HUES48 (cell line): Measurements from ENCODE around the gene TGFBR3.

Experiments used
- H3K27ac ChIP-seq: one replicate; pipeline ENCODE4 v1.7.0; 2013; ENCODE audit warnings: low read depth, low read length, inconsistent platforms
- H3K27me3 ChIP-seq: 2 replicates; pipeline ENCODE4 v1.6.1; 2013; ENCODE audit warnings: mild to moderate bottlenecking, low read length; ENCODE audit not compliant: control insufficient read depth, insufficient read depth
- H3K36me3 ChIP-seq: 2 replicates; pipeline ENCODE4 v1.6.1; 2013; ENCODE audit warnings: low read length; ENCODE audit not compliant: control insufficient read depth, insufficient read depth
- H3K4me1 ChIP-seq: 2 replicates; pipeline ENCODE4 v1.6.1; 2013; ENCODE audit warnings: mild to moderate bottlenecking, low read length; ENCODE audit not compliant: control insufficient read depth, insufficient read depth
- H3K4me3 ChIP-seq: 2 replicates; pipeline ENCODE4 v1.5.1; 2013; ENCODE audit warnings: mild to moderate bottlenecking, low read depth, low read length
- H3K9ac ChIP-seq: 2 replicates; pipeline ENCODE4 v1.6.1; 2013; ENCODE audit warnings: mild to moderate bottlenecking, low read depth, low read length, moderate library complexity
- H3K9me3 ChIP-seq: 2 replicates; pipeline ENCODE4 v1.6.1; 2013; ENCODE audit warnings: low read length; ENCODE audit not compliant: control insufficient read depth, insufficient read depth

Gene TGFBR3

DNA sequence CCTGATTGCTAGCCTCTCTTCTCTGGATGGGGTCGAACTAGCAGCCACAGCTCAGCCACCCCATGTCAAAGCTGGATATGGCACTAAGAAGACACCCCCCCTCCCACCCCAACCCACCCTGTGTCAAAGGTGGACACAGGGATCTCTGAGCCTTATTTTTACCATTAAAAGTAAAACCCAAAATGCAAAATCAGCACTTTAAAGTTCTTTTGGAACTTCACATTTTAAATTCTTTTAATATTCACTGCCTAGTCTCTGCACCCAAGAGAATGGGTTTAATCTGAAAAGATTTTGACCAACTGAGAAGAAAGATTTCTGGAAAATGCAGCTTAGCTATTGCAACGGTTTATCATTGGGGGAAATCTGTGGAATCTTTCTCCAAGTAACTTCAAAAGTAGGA lies 167.6 kb downstream of the TGFBR3 start:
- Histone ChIP-seq H3K4me1 (peaks cover 3% of the 10 kb centered on the region), H3K27ac (no peak overlapping the region), H3K9me3 (no peaks in the 10 kb centered on the region), H3K27me3 (no peaks in the 10 kb centered on the region), H3K36me3 (no peaks in the 10 kb centered on the region), H3K9ac (no peak overlapping the region), H3K4me3 (no peak overlapping the region)

DNA sequence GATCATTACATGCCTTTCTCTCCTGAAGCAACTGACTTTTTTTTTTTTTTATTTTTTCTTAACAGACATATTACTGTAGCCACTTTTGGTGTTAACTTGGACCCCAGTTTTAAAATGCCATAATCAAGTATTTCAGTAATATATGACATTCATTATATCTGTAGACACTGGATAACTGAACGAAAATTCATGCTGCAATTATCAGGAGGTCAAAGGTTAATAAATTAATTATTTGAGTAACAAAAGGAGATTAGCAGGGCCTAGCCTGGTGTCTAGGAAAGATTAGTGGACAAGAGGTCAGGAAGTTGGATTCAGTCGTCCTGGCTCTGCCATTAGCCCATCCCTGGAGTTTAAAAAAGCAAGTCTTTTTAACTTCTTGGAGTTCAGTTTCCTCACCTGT lies 168.1 kb downstream of the TGFBR3 start:
- Histone ChIP-seq H3K4me3 (no peak overlapping the region), H3K36me3 (no peaks in the 10 kb centered on the region), H3K27ac (no peak overlapping the region), H3K27me3 (no peaks in the 10 kb centered on the region), H3K4me1 (peaks cover 8% of the 10 kb centered on the region), H3K9me3 (no peaks in the 10 kb centered on the region), H3K9ac (no peak overlapping the region)

DNA sequence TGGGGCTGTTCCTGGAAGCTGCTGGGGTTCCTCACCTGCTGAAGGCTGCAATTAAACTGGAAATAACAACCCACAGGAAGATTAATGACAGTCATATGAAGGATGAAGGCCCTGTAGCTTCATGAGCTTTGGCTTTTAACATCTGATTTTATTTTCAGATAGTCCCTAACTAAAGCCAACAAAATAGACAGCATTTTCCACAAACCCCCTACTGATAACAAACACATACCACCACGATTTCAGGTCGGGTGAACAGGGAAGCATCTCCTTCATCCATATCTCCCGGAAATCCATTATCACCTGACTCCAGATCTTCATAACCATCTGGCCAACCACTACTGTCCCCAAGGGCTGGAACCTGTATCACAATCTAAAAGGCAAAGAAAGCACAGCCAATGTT lies 169.6 kb downstream of the TGFBR3 start:
- H3K4me1 ChIP-seq: peaks cover 10% of the 10 kb centered on the region
- no peaks in the 10 kb centered on the region for H3K36me3 ChIP-seq
- H3K4me3 ChIP-seq: no peak overlapping the region
- no peak overlapping the region for H3K27ac ChIP-seq
- no peak overlapping the region for H3K9ac ChIP-seq
- H3K27me3 ChIP-seq: no peaks in the 10 kb centered on the region
- no peaks in the 10 kb centered on the region for H3K9me3 ChIP-seq

DNA sequence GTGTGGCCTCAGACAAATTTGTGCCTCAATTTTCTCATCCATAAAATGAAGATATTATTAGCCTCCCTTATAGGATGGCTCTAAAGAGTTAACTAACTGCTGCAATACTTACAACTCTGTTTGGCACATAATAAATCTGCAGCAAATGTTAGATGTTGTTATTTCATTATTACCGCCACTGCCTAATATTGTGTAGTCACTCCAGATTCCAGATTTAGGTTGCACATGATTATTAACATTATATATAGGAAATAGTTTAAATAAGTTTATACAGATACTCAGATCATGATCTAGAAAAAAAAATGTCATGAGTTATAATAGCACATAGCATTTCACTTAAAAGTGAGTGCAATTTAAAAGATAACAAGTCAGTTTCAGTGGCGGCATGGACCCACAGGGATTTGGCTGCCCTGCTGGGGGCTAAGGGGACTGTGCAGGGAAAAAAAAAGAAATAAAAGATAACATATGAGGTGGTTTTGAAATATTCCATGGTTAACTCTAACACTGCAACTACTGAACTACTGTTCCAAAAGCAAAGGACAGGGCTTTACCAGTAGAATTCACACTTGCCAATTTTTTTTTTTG lies 170.4 kb downstream of the TGFBR3 start:
- no peak overlapping the region for H3K27ac ChIP-seq
- no peaks in the 10 kb centered on the region for H3K9me3 ChIP-seq
- H3K36me3 ChIP-seq: no peaks in the 10 kb centered on the region
- H3K27me3 ChIP-seq: no peaks in the 10 kb centered on the region
- H3K9ac ChIP-seq: no peak overlapping the region
- no peak overlapping the region for H3K4me3 ChIP-seq
- H3K4me1 ChIP-seq: peaks cover 10% of the 10 kb centered on the region

DNA sequence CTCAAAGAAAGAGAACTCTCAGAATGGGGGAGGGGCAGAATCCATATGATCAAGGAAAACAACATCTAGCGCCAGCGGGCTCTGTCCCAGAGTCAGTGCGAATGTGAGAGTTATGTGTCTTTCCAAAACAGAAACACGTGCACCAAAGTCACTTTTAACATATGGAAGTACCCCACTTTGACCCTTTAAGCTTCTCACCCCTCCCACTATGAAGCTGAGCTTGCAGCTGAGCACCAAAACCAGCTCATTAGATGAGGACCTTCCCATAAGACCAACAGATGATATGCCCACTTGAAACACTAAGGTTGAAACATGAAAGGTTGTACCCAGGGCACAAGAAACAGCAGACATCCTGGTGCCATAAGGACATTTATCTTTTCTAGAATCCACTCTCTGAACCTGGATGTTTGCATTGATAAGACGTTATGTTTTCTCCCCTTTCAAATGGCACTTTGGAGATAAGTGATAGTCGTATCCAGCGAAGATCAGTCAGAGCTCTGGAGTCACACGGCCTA lies 171.0 kb downstream of the TGFBR3 start:
- Histone ChIP-seq H3K4me3 (no peak overlapping the region), H3K9ac (no peak overlapping the region), H3K27me3 (no peaks in the 10 kb centered on the region), H3K9me3 (no peaks in the 10 kb centered on the region), H3K4me1 (peaks cover 10% of the 10 kb centered on the region), H3K27ac (no peak overlapping the region), H3K36me3 (no peaks in the 10 kb centered on the region)

DNA sequence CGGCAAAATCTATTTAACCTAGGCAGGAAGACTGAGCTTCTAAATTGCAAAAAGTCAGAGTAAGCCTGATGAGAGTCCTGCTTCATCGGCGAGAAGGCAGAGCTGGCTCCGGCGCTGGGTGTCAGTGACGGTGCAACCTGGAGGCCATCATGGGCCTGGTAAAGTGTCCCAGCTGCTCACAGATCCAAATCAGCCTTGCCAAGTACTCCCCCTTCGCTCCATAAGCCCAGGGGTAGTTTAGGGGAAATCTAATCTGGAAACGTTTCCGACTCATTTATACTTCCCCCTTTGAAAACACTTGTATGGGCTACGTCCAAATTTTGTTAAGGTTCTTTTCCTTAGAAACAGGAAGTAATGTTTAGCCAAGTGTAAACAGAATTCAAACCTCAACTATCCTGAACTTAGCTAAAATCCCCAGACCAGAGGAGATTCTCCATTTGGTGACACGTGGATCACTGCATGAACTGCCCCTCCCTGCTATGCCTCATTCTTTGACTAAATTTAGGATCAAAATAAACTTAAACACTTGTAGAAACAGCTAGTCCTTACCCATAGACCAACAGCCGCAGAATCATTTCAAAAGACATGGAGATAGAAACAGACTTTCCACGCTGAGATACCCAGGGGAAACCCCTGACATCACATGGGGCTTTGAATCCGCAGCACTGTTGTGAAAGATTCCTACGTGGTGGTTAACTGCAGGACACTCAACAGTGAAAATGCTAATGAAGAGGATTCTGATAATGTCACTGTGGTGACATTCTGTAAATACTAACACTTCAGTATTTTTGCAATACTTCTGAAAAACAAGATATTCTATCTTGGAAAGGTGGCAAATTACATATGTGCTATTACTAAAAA lies 172.7 kb downstream of the TGFBR3 start:
- no peaks in the 10 kb centered on the region for H3K27me3 ChIP-seq
- H3K9me3 ChIP-seq: no peaks in the 10 kb centered on the region
- peaks cover 10% of the 10 kb centered on the region for H3K4me1 ChIP-seq
- no peak overlapping the region for H3K27ac ChIP-seq
- H3K9ac ChIP-seq: no peak overlapping the region
- H3K36me3 ChIP-seq: no peaks in the 10 kb centered on the region
- no peak overlapping the region for H3K4me3 ChIP-seq

DNA sequence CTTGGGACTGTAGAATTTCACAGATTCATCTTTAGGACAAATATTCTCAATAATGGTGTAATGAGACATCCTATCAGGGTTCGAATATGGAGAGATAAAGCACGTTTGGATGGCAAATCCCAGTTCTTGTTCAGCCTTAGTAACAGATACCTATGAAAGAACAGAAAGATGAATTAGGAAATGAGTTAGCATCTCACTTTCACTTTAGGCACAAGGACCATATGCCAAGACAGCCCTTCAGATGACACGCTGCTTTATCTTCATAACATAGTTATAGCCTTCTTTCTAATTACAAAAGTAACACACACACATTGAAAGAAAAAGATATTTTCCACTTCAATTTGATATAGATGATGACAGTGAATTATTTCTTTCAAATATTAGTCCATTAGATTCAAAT lies 173.6 kb downstream of the TGFBR3 start:
- Histone ChIP-seq H3K9me3 (no peaks in the 10 kb centered on the region), H3K36me3 (no peaks in the 10 kb centered on the region), H3K4me1 (peaks cover 10% of the 10 kb centered on the region), H3K27ac (no peak overlapping the region), H3K27me3 (no peaks in the 10 kb centered on the region), H3K4me3 (no peak overlapping the region), H3K9ac (no peak overlapping the region)

DNA sequence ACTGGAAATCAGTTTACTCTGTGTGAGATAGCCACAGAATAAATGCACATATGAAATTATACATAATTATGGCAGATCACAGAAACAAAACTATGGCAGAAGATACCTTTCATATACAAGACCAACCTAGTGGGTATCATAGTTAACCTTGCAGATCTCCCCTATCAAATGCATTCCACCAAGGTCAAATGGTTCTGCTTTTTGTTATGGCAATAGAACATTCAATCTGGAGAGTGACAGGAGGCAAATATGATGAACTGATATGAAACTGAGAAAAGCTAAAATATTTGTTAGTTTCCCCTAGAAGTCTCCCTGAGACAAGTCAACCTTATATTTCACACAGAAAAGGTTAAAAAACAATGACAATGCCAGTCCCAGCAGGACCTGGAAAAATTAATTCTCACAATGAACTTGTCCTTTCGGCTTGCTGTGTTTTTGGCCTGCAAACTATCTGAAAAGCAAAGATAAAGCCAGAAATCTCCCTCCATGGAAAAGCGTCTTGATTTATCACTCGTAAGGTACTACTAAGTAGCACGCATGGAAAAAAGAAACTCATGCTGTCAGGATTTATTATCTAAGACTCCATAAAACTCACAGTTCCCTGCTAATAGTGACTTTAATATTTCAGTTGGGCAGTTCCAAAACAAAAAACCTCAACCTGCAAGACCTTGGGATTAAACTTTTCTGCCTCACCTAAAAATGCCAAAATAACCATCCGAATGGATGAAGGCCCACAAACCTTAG lies 174.3 kb downstream of the TGFBR3 start:
- Histone ChIP-seq H3K4me3 (no peak overlapping the region), H3K27me3 (no peaks in the 10 kb centered on the region), H3K9me3 (no peaks in the 10 kb centered on the region), H3K36me3 (no peaks in the 10 kb centered on the region), H3K9ac (no peak overlapping the region), H3K4me1 (peaks cover 10% of the 10 kb centered on the region), H3K27ac (no peak overlapping the region)

DNA sequence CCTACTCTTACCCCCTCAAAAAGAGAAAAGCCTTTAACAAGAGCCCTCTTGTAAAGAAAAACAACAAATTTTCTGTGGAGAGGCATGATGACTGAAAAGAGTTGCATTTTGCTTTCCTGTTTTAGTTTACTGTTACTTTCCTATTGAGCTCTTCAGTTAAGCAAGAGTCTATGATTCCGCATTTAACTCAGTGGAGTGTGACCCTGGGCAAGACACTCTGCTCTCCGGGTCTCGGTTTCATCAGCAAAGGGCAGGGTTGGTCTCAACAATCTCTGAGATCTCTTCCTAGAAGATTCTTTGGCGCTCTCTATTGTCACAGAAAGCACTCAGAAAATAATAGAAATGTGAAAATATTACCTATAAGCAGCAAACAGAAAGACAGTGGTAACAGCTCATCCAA lies 175.7 kb downstream of the TGFBR3 start:
- Histone ChIP-seq H3K4me1 (peaks cover 19% of the 10 kb centered on the region), H3K27me3 (no peaks in the 10 kb centered on the region), H3K27ac (no peak overlapping the region), H3K9me3 (no peaks in the 10 kb centered on the region), H3K9ac (no peak overlapping the region), H3K36me3 (no peaks in the 10 kb centered on the region), H3K4me3 (no peak overlapping the region)

DNA sequence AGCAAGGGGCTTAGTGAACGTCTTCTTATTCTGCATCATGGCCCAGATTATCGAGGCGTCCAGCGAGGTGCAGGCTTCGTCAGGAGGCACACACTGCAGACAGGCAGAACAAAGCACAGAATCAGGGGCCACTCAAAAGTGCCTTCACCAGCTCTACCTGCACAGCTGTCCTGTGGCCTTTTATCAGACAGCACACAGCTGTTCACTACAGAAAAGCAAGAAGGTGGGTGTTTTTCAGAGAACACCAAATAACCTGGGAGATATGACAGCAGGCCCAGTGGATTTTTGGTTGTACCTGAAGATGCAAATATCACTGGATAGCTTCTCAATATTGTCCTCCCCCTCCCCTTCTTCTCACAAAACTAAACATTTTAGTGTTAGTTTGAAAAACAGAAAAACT lies 177.3 kb downstream of the TGFBR3 start:
- H3K4me3 ChIP-seq: no peak overlapping the region
- peaks cover 19% of the 10 kb centered on the region for H3K4me1 ChIP-seq
- no peak overlapping the region for H3K9ac ChIP-seq
- no peak overlapping the region for H3K27ac ChIP-seq
- no peaks in the 10 kb centered on the region for H3K27me3 ChIP-seq
- H3K36me3 ChIP-seq: no peaks in the 10 kb centered on the region
- H3K9me3 ChIP-seq: no peaks in the 10 kb centered on the region

DNA sequence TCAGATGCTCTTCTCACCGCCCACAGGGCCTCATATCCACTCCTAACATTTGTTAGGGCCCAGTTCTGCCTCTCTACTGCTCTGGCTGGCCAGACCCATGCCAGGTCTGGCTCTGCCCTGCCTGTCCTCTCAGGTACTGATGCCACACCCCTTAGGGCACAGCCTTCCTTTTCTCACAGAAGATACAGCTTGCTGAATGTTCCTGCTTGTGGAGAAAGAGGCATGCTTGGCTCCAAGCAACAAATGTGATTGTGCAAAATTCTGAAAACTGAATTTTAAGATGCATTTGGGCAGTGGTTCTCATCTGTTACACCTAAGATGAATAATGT lies 178.1 kb downstream of the TGFBR3 start:
- no peak overlapping the region for H3K27ac ChIP-seq
- H3K9me3 ChIP-seq: no peaks in the 10 kb centered on the region
- no peaks in the 10 kb centered on the region for H3K36me3 ChIP-seq
- no peaks in the 10 kb centered on the region for H3K27me3 ChIP-seq
- no peak overlapping the region for H3K4me3 ChIP-seq
- no peak overlapping the region for H3K9ac ChIP-seq
- H3K4me1 ChIP-seq: peaks cover 11% of the 10 kb centered on the region; the same call in 1 of the 2 replicates
